IMR-90 (cell line): Measurements from ENCODE around the gene KLHDC9. TPM values are rescaled to one million over a fixed set of nuclear protein-coding genes. Genes with fewer than 3 reads are reported as not detected.
A peak's percentile ranks its signal among the peaks of the same experiment; 100 is the strongest.

Source experiments
- ATAC-seq: fragments of 200-7000 bp; cut with Tn5 transposase; 2 replicates; pipeline ENCODE4 v1.9.1; 2020; ENCODE audit warnings: low read depth, mild to moderate bottlenecking, moderate library complexity
- BruUV-seq: library from RNA; stranded (reverse); fragments of 400-500 nt; replicated peaks from 2 replicates; lab custom pipeline; 2021; lab: Mats Ljungman, UMichigan
- CTCF ChIA-PET: fragments of 300-600 bp; formaldehyde crosslinking; extraction: SDS; loops from one replicate; lab custom pipeline; 2021; ENCODE audit warnings: antibody characterized with exemption; lab: Yijun Ruan, JAX
- POLR2A ChIA-PET: fragments of 300-600 bp; sonication (Branson Sonifier 250); formaldehyde crosslinking; loops from one replicate; lab custom pipeline; 2022; ENCODE audit warnings: antibody characterized with exemption; ENCODE audit not compliant: unreplicated experiment; lab: Charles Lee
- DNase-seq: peaks from one replicate; pipeline ENCODE4 v3.0.0; 2013
- H2AFZ ChIP-seq: replicated peaks from 2 replicates; pipeline ENCODE3; 2013; ENCODE audit warnings: low read length, mild to moderate bottlenecking; ENCODE audit not compliant: poor library complexity
- H2AK5ac ChIP-seq: 2 replicates; pipeline ENCODE4 v1.6.1; 2013; ENCODE audit warnings: low read depth, low read length, inconsistent platforms
- H2AK9ac ChIP-seq: replicated peaks from 2 replicates; pipeline ENCODE3; 2013; ENCODE audit warnings: mild to moderate bottlenecking, low read depth, low read length, moderate library complexity; ENCODE audit not compliant: poor library complexity
- H2BK120ac ChIP-seq: 2 replicates; pipeline ENCODE4 v1.6.1; 2013; ENCODE audit warnings: low read depth, low read length, inconsistent platforms
- H2BK15ac ChIP-seq: 3 replicates; pipeline ENCODE4 v1.6.1; 2013; ENCODE audit warnings: low read depth, low read length, inconsistent platforms
- H2BK20ac ChIP-seq: 2 replicates; pipeline ENCODE4 v1.6.1; 2013; ENCODE audit warnings: low read depth, mild to moderate bottlenecking, inconsistent platforms, low read length, moderate library complexity
- H2BK5ac ChIP-seq: 2 replicates; pipeline ENCODE4 v1.6.1; 2013; ENCODE audit warnings: mild to moderate bottlenecking, low read depth, low read length, inconsistent platforms; ENCODE audit not compliant: poor library complexity, severe bottlenecking
- H3K14ac ChIP-seq: replicated peaks from 2 replicates; pipeline ENCODE4 v1.6.1; 2013; ENCODE audit warnings: low read depth, low read length, inconsistent platforms
- H3K18ac ChIP-seq: 2 replicates; pipeline ENCODE4 v1.6.1; 2013; ENCODE audit warnings: low read depth, low read length, control low read depth
- H3K23ac ChIP-seq: 2 replicates; pipeline ENCODE4 v1.6.1; 2013; ENCODE audit warnings: low read depth, low read length, inconsistent platforms
- H3K27ac ChIP-seq: 2 replicates; pipeline ENCODE4 v1.5.1; 2013; ENCODE audit warnings: mild to moderate bottlenecking, control low read depth, low read length; ENCODE audit not compliant: insufficient read depth
- H3K27me3 ChIP-seq: 2 replicates; pipeline ENCODE4 v1.6.1; 2013; ENCODE audit warnings: low read length; ENCODE audit not compliant: control insufficient read depth, insufficient read depth
- H3K36me3 ChIP-seq: 2 replicates; pipeline ENCODE4 v1.6.1; 2013; ENCODE audit warnings: low read length, mixed read lengths; ENCODE audit not compliant: control insufficient read depth, insufficient read depth
- H3K4ac ChIP-seq: 2 replicates; pipeline ENCODE4 v1.6.1; 2013; ENCODE audit warnings: low read depth, low read length, inconsistent platforms
- H3K4me1 ChIP-seq: 2 replicates; pipeline ENCODE4 v1.6.1; 2013; ENCODE audit warnings: low read length, mixed read lengths; ENCODE audit not compliant: control insufficient read depth, insufficient read depth
- H3K4me2 ChIP-seq: 2 replicates; pipeline ENCODE4 v1.6.1; 2013; ENCODE audit warnings: low read depth, mild to moderate bottlenecking, control low read depth, low read length, moderate library complexity
- H3K4me3 ChIP-seq: 2 replicates; pipeline ENCODE4 v1.5.1; 2013; ENCODE audit warnings: low read depth, mild to moderate bottlenecking, control low read depth, low read length, moderate library complexity; ENCODE audit not compliant: insufficient read depth
- H3K56ac ChIP-seq: 2 replicates; pipeline ENCODE4 v1.6.1; 2013; ENCODE audit warnings: low read length, inconsistent platforms; ENCODE audit not compliant: insufficient read depth; ENCODE audit errors: extremely low read depth
- H3K79me1 ChIP-seq, 2 experiments: 2 replicates each; pipeline ENCODE4 v1.6.1; 2013; ENCODE audit warnings: low read length in 2 of 2, inconsistent platforms in 1 of 2, low read depth in 1 of 2
- H3K9ac ChIP-seq: 2 replicates; pipeline ENCODE4 v1.6.1; 2013; ENCODE audit warnings: low read depth, low read length, control low read depth
- H3K9me1 ChIP-seq: 2 replicates; pipeline ENCODE4 v1.6.1; 2013; ENCODE audit warnings: low read length, inconsistent platforms; ENCODE audit not compliant: insufficient read depth
- H3K9me3 ChIP-seq: 2 replicates; pipeline ENCODE4 v1.6.1; 2013; ENCODE audit warnings: low read length; ENCODE audit not compliant: control insufficient read depth, insufficient read depth
- H4K20me1 ChIP-seq: 2 replicates; pipeline ENCODE4 v1.6.1; 2013; ENCODE audit warnings: low read length, inconsistent platforms; ENCODE audit not compliant: insufficient read depth
- H4K5ac ChIP-seq: 2 replicates; pipeline ENCODE4 v1.6.1; 2013; ENCODE audit warnings: mild to moderate bottlenecking, low read depth, low read length, control low read depth
- H4K8ac ChIP-seq, 2 experiments: 2 replicates each; pipeline ENCODE4 v1.6.1; 2013; ENCODE audit warnings: low read depth in 2 of 2, low read length in 2 of 2, control low read depth in 1 of 2, inconsistent platforms in 1 of 2
- H4K91ac ChIP-seq: 2 replicates; pipeline ENCODE4 v1.6.1; 2013; ENCODE audit warnings: low read depth, low read length, inconsistent platforms; ENCODE audit not compliant: insufficient read depth
- BHLHE40 ChIP-seq: fragments of 150-350 bp; IDR thresholded peaks from 2 replicates; pipeline ENCODE4 v1.6.1; 2016; ENCODE audit warnings: mild to moderate bottlenecking, low read depth, low read length
- CEBPB ChIP-seq: IDR thresholded peaks from 2 replicates; pipeline ENCODE4 v1.6.1; 2012; ENCODE audit warnings: low read depth, low read length, improper control_type of control experiment
- CHD1 ChIP-seq: IDR thresholded peaks from 2 replicates; pipeline ENCODE4 v1.6.1; 2012; ENCODE audit warnings: low read depth, low read length, improper control_type of control experiment
- FOS ChIP-seq: fragments of 150-350 bp; IDR thresholded peaks from 2 replicates; pipeline ENCODE4 v1.6.1; 2016; ENCODE audit warnings: low read depth, low read length
- MAZ ChIP-seq: IDR thresholded peaks from 2 replicates; pipeline ENCODE4 v1.6.1; 2012; ENCODE audit warnings: low read depth, mild to moderate bottlenecking, low read length, improper control_type of control experiment, moderate library complexity, borderline replicate concordance
- NFE2L2 ChIP-seq: fragments of 150-350 bp; IDR thresholded peaks from 2 replicates; pipeline ENCODE4 v1.6.1; 2016; ENCODE audit warnings: low read depth, mild to moderate bottlenecking, low read length
- RAD21 ChIP-seq: IDR thresholded peaks from 2 replicates; pipeline ENCODE4 v1.6.1; 2012; ENCODE audit warnings: low read length, improper control_type of control experiment
- WGBS, 2 experiments: methylation state at CpG; one replicate each; pipeline versions ENCODE4 v1.1.5 to v1.1.7; 2013; ENCODE audit warnings: missing lambda C conversion rate in 2 of 2; ENCODE audit not compliant: insufficient read length in 1 of 2; ENCODE audit errors: extremely low coverage in 2 of 2; 5-methylcytosine and 5-hydroxymethylcytosine counted together
- dilution Hi-C: fragments of 300-500 bp; cut with HindIII; formaldehyde crosslinking; loops from one replicate; pipeline ENCODE4 v1.14.3; 2018; ENCODE audit warnings: low sequenced_read_pairs; ENCODE audit not compliant: unreplicated experiment
- in situ Hi-C: fragments of 300-500 bp; cut with MboI; formaldehyde crosslinking; loops from 3 replicates; pipeline ENCODE4 v1.14.3; 2019; ENCODE audit warnings: low sequenced_read_pairs, inconsistent platforms, mixed read lengths
- intact Hi-C: fragments of 100-400 bp; cut with micrococcal nuclease; formaldehyde crosslinking; loops from 2 replicates; pipeline ENCODE4 v1.10.0; 2022
- polyA plus RNA-seq, 3 experiments: library from polyadenylated mRNA; depleted of rRNA; stranded (reverse); fragments of >200 nt; gene quantifications; 2 replicates each; pipeline ENCODE4 v1.2.3, GENCODE V29; 2012; ENCODE audit warnings: low replicate concordance in 1 of 3
- total RNA-seq: library from RNA; depleted of rRNA; stranded (reverse); fragments of >200 nt; gene quantifications from 2 replicates; pipeline ENCODE4 v1.2.3, GENCODE V29; 2012
- TF ChIP-seq, protein P1 (sequence below): conservative IDR thresholded peaks from 2 replicates; pipeline ENCODE4 v1.5.1; 2012; ENCODE audit warnings: mild to moderate bottlenecking, low read depth, low read length, improper control_type of control experiment

KLHDC9 gene
- total and polyA plus RNA-seq, 2 of the 4 experiments (the other 2 are of a cell fraction), result 0.18 to 0.70 TPM

- peak within 1 kb of the TSS; percentile 90 for H2AK5ac ChIP-seq
- peak within 1 kb of the TSS; percentile 94 for H4K91ac ChIP-seq
- TF ChIP-seq CEBPB (no peak), NFE2L2 (no peak), RAD21 (no peak), FOS (no peak), CHD1 (no peak), MAZ (peak; percentile 89; the same call in 1 of the 2 replicates), BHLHE40 (0 out of 2 replicates have a peak, but pooled peaks have one; percentile 1)
- TF ChIP-seq, protein P1, sequence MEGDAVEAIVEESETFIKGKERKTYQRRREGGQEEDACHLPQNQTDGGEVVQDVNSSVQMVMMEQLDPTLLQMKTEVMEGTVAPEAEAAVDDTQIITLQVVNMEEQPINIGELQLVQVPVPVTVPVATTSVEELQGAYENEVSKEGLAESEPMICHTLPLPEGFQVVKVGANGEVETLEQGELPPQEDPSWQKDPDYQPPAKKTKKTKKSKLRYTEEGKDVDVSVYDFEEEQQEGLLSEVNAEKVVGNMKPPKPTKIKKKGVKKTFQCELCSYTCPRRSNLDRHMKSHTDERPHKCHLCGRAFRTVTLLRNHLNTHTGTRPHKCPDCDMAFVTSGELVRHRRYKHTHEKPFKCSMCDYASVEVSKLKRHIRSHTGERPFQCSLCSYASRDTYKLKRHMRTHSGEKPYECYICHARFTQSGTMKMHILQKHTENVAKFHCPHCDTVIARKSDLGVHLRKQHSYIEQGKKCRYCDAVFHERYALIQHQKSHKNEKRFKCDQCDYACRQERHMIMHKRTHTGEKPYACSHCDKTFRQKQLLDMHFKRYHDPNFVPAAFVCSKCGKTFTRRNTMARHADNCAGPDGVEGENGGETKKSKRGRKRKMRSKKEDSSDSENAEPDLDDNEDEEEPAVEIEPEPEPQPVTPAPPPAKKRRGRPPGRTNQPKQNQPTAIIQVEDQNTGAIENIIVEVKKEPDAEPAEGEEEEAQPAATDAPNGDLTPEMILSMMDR, result no peak; the same call in 1 of the 2 replicates
- peak within 1 kb of the TSS; percentile 86 to 93 for H4K8ac ChIP-seq
- H3K79me1 ChIP-seq, result peaks cover 22 to 83% of the 10 kb centered on the region in 2 experiments
- 0% methylated on average over 20 of the region's 68 CpGs; no CpG with 5 or more reads in 1 of the 2 experiments for WGBS, 2 experiments
- no peaks in the 10 kb centered on the region for H3K9me3 ChIP-seq
- in situ Hi-C loops, result no loop called here
- H3K9me1 ChIP-seq, result peaks cover 5% of the 10 kb centered on the region
- H3K4me3 ChIP-seq, result peak within 1 kb of the TSS; percentile 72
- H2BK120ac ChIP-seq, result peak within 1 kb of the TSS; percentile 63
- H3K4me1 ChIP-seq, result no peaks in the 10 kb centered on the region; the same call in 1 of the 2 replicates
- peak within 1 kb of the TSS; percentile 80 for H4K5ac ChIP-seq
- peak within 1 kb of the TSS; percentile 80 for H3K18ac ChIP-seq
- peak within 1 kb of the TSS; percentile 98 for H3K4me2 ChIP-seq
- H2BK20ac ChIP-seq, result peak within 1 kb of the TSS; percentile 40; the same call in 1 of the 2 replicates
- BruUV-seq, result no TSS peak
- peak; percentile 96 for DNase-seq
- no peaks in the 10 kb centered on the region for H4K20me1 ChIP-seq
- ChIA-PET POLR2A (interaction anchor here (0.6 to 1.5 kb wide), 3 partner anchors 9 to 93 kb away, joined by 6 to 9 read pairs (median 8); partner anchors contain the start of genes NIT1 and PFDN2), CTCF (no interaction called here)
- peak within 1 kb of the TSS; percentile 92 for H3K56ac ChIP-seq
- dilution Hi-C loops, result no loop called here
- H3K23ac ChIP-seq, result peak within 1 kb of the TSS; percentile 99
- peaks cover 12% of the 10 kb centered on the region for H3K36me3 ChIP-seq
- peak; percentile 91 for ATAC-seq
- H2AFZ ChIP-seq, result peak within 1 kb of the TSS; percentile 91
- H3K27ac ChIP-seq, result peak within 1 kb of the TSS; percentile 90
- peak within 1 kb of the TSS; percentile 99 for H2AK9ac ChIP-seq
- H2BK15ac ChIP-seq, result peak within 1 kb of the TSS; percentile 78; the same call in 2 of the 3 replicates
- peak within 1 kb of the TSS; percentile 93 for H3K9ac ChIP-seq
- H3K4ac ChIP-seq, result peak within 1 kb of the TSS; percentile 97
- H2BK5ac ChIP-seq, result peak within 1 kb of the TSS; percentile 87
- no peaks in the 10 kb centered on the region for H3K27me3 ChIP-seq
- H3K14ac ChIP-seq, result peak within 1 kb of the TSS; percentile 88
- intact Hi-C loops, result loop anchor here (1.0 kb wide), 1 partner anchor 14 kb away; the partner anchor contains the start of genes NIT1 and PFDN2
These were observed 34.5 kb downstream of the KLHDC9 start, which contains the start of gene DEDD for GRCh38 chr1:161132410-161133219. TSS of gene DEDD (minus strand) at chr1:161132667. CDS start at chr1:161124462, 8,205 bp downstream.
